ENCODE measurements around the gene CALML4. TPM values are rescaled to one million over a fixed set of nuclear protein-coding genes. Genes with fewer than 3 reads are reported as not detected.
"Not testable (repeated sequence)": the region's sequence is repeated elsewhere in the genome, so short reads cannot be mapped to it uniquely, and the experiment has no call there.

CALML4 gene
- total RNA-seq, 6 donors from 2014 or later: 3.6 to 33.7 (median 7.0) TPM

- WGBS, 2 donors: 91 to 96% methylated on average over 3 of the region's 3 CpGs
- peak overlapping the region in 1 of 4 donors; percentile 42 for H3K27ac ChIP-seq
- H3K27me3 ChIP-seq: no peaks in the 10 kb centered on the region
- H3K4me1 ChIP-seq: peaks cover 0 to 2% (median 0%) of the 10 kb centered on the region in 4 donors
- DNase-seq (no peak), ATAC-seq (ENCODE audit: low FRiP score in 2 of 2) (no peak)
- TF ChIP-seq EP300 (IDR thresholded peaks at IDR 0.05) (no peak), POLR2AphosphoS5 (IDR thresholded peaks at IDR 0.05) (no peak), POLR2A (IDR thresholded peaks at IDR 0.05) (no peak), CTCF (IDR thresholded peaks at IDR 0.05) (no peak)
- no peaks in the 10 kb centered on the region for H3K9me3 ChIP-seq
- H3K36me3 ChIP-seq: peaks cover 9 to 63% (median 25%) of the 10 kb centered on the region in 4 donors
- H3K4me3 ChIP-seq: no peak overlapping the region
Measured at GRCh38 chr15:68176601-68177000, 28.5 kb downstream of the CALML4 start.

GRCh38 chr15:68175526-68175925 lies 29.6 kb downstream of the CALML4 start:
- ATAC-seq (ENCODE audit: low FRiP score in 2 of 2): peak in 1 of 2 donors; percentile 43
- Histone ChIP-seq H3K27me3 (no peaks in the 10 kb centered on the region), H3K27ac (no peak overlapping the region), H3K36me3 (peaks cover 4 to 55% (median 15%) of the 10 kb centered on the region in 4 donors), H3K4me3 (no peak overlapping the region), H3K9me3 (no peaks in the 10 kb centered on the region), H3K4me1 (peaks cover 0 to 2% (median 0%) of the 10 kb centered on the region in 4 donors)
- no peak for DNase-seq
- 31 to 37% methylated on average over 2 of the region's 2 CpGs for WGBS, 2 donors
- TF ChIP-seq POLR2AphosphoS5 (IDR thresholded peaks at IDR 0.05): no peak
- TF ChIP-seq EP300 (IDR thresholded peaks at IDR 0.05): no peak
- no peak for TF ChIP-seq CTCF (IDR thresholded peaks at IDR 0.05)

- peaks cover 4 to 46% (median 16%) of the 10 kb centered on the region in 4 donors for H3K36me3 ChIP-seq
- ATAC-seq (ENCODE audit: low FRiP score in 2 of 2): no peak
- no peak for DNase-seq
- TF ChIP-seq EP300 (IDR thresholded peaks at IDR 0.05): no peak
- no peak for TF ChIP-seq CTCF (IDR thresholded peaks at IDR 0.05)
- no peak for TF ChIP-seq POLR2A (IDR thresholded peaks at IDR 0.05)
- no peak for TF ChIP-seq POLR2AphosphoS5 (IDR thresholded peaks at IDR 0.05)
- WGBS, 2 donors: 95 to 99% methylated on average over 4 of the region's 4 CpGs
- H3K27ac ChIP-seq: no peak overlapping the region
- peaks cover 0 to 2% (median 0%) of the 10 kb centered on the region in 4 donors for H3K4me1 ChIP-seq
- H3K27me3 ChIP-seq: no peaks in the 10 kb centered on the region
- no peaks in the 10 kb centered on the region for H3K9me3 ChIP-seq
- no peak overlapping the region for H3K4me3 ChIP-seq
Measured at GRCh38 chr15:68173119-68173518, 32.0 kb downstream of the CALML4 start.

- H3K27me3 ChIP-seq; H3K9me3 ChIP-seq; H3K27ac ChIP-seq; H3K4me3 ChIP-seq; ATAC-seq (ENCODE audit: low FRiP score in 2 of 2); DNase-seq; H3K4me1 ChIP-seq: not testable (repeated sequence)
- H3K36me3 ChIP-seq: peaks cover 4 to 41% (median 13%) of the 10 kb centered on the region in 4 donors
- 79 to 100% methylated on average over 2 of the region's 2 CpGs for WGBS, 2 donors
Measured at GRCh38 chr15:68172037-68172436, 33.1 kb downstream of the CALML4 start.

GRCh38 chr15:68166847-68167246 lies 38.3 kb downstream of the CALML4 start:
- H3K36me3 ChIP-seq: peaks cover 0 to 36% (median 15%) of the 10 kb centered on the region in 4 donors
- H3K4me1 ChIP-seq: no peaks in the 10 kb centered on the region
- DNase-seq (no peak), ATAC-seq (ENCODE audit: low FRiP score in 2 of 2) (no peak)
- WGBS, 2 donors: 90 to 98% methylated on average over 4 of the region's 4 CpGs
- H3K9me3 ChIP-seq: no peaks in the 10 kb centered on the region
- no peaks in the 10 kb centered on the region for H3K27me3 ChIP-seq
- no peak overlapping the region for H3K27ac ChIP-seq
- no peak overlapping the region for H3K4me3 ChIP-seq
- no peak for TF ChIP-seq CTCF (IDR thresholded peaks at IDR 0.05)
- no peak for TF ChIP-seq EP300 (IDR thresholded peaks at IDR 0.05)
- no peak for TF ChIP-seq POLR2A (IDR thresholded peaks at IDR 0.05)
- TF ChIP-seq POLR2AphosphoS5 (IDR thresholded peaks at IDR 0.05): no peak
